Stimulated activated naive CD8-positive, alpha-beta T cell treated with anti-CD3 and anti-CD28 coated beads, Interleukin-15, Interleukin-2, amounts not matched to agents 100 ng/mL and 50 ng/mL, for 24 hours (primary cell): ENCODE data around the gene TOR1A.

Experiments
- H3K27ac Mint-ChIP-seq: one replicate; pipeline ENCODE4 v1.8.0; 2021; ENCODE audit warnings: mild to moderate bottlenecking, mixed read lengths
- H3K27me3 Mint-ChIP-seq: one replicate; pipeline ENCODE4 v1.8.0; 2021; ENCODE audit warnings: mixed read lengths
- H3K36me3 Mint-ChIP-seq: one replicate; pipeline ENCODE4 v1.8.0; 2021; ENCODE audit warnings: low read depth, mixed read lengths
- H3K4me1 Mint-ChIP-seq: one replicate; pipeline ENCODE4 v1.8.0; 2021; ENCODE audit warnings: low read depth, mixed read lengths
- H3K4me3 Mint-ChIP-seq: one replicate; pipeline ENCODE4 v1.8.0; 2021; ENCODE audit warnings: mild to moderate bottlenecking, mixed read lengths
- H3K9me3 Mint-ChIP-seq: one replicate; pipeline ENCODE4 v1.8.0; 2021; ENCODE audit warnings: mixed read lengths

The TOR1A gene

GRCh38 chr9:129839324-129840023 is 15.5 kb upstream of the TOR1A start:
- peak overlapping the region; percentile 75 for H3K27ac Mint-ChIP-seq
- H3K4me1 Mint-ChIP-seq, result peaks cover 54% of the 10 kb centered on the region
- H3K4me3 Mint-ChIP-seq, result peak overlapping the region; percentile 53
- H3K27me3 Mint-ChIP-seq, result no peaks in the 10 kb centered on the region
- no peaks in the 10 kb centered on the region for H3K9me3 Mint-ChIP-seq
- H3K36me3 Mint-ChIP-seq, result peaks cover 6% of the 10 kb centered on the region

DNA sequence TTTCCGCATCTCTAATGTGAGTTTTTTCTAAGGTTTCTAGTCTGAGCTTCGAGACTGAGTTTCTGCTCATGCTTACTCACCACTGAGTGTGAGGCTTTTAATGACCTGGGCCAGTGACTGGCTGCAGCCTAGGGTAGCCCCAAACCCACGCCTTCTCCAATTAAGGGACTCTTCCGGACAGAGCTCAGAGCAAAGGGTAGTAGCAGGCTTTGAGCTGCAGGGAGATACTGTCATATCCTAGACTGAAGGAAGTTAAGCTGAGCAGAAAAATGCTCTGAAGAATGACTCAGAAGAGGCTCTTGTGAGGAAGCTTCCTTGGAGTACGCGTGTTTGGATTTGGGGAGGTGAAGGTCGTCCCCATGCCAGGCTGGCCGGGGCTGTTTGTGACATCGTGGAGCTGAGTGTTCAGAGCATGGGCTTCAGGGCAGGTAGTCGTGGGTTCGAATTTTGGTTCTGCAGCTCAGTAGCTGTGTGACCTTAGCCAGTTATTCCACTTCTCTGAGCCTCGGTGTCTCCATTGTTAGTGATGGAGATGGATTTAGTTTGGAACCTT is 14.8 kb upstream of the TOR1A start:
- Mint-ChIP-seq H3K27ac (peak overlapping the region; percentile 75), H3K36me3 (peaks cover 13% of the 10 kb centered on the region), H3K4me3 (peak overlapping the region; percentile 53), H3K4me1 (peaks cover 61% of the 10 kb centered on the region), H3K27me3 (no peaks in the 10 kb centered on the region), H3K9me3 (no peaks in the 10 kb centered on the region)

DNA sequence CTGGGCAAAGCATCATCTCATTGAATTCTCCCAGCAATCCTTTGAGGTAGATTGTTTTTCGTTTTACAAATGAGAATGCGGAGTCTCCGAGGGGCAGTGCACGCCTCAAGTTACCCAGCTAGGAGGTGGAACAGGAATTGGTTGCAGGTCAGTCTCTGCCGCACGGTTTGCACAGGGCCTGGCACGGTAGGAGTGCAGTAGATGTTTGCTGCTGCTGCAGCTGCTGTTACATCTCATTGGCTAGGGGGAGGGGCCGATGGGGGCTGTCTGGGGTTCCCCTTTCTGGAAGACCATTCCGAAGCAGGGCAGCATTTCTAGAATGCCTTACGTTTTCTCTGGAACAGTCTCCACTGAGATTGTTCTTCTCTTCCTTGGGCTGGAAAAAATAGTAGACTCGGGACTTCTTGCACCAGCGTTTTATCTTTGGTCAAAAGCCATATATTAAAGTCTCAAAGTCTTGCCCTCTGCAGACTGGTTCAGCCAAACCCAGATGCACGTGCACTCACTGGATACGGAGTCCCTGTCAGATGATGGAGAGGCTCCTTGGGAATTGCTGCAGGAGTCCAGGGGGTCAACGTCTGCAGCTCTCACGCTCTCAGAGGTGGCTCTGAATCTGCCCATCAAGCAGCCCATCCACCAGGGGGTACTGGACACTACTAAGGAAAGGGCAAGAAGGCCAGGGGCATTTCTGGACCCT is 12.5 kb upstream of the TOR1A start:
- Mint-ChIP-seq H3K27ac (peak overlapping the region; percentile 89), H3K27me3 (no peaks in the 10 kb centered on the region), H3K4me3 (peak overlapping the region; percentile 95), H3K9me3 (no peaks in the 10 kb centered on the region), H3K4me1 (peaks cover 67% of the 10 kb centered on the region), H3K36me3 (peaks cover 27% of the 10 kb centered on the region)

- Mint-ChIP-seq H3K27me3 (no peaks in the 10 kb centered on the region), H3K36me3 (peaks cover 32% of the 10 kb centered on the region), H3K4me3 (peak overlapping the region; percentile 95), H3K27ac (peak overlapping the region; percentile 89), H3K4me1 (peaks cover 60% of the 10 kb centered on the region), H3K9me3 (no peaks in the 10 kb centered on the region)
These were observed 11.9 kb upstream of the TOR1A start for GRCh38 chr9:129835860-129836223.

DNA sequence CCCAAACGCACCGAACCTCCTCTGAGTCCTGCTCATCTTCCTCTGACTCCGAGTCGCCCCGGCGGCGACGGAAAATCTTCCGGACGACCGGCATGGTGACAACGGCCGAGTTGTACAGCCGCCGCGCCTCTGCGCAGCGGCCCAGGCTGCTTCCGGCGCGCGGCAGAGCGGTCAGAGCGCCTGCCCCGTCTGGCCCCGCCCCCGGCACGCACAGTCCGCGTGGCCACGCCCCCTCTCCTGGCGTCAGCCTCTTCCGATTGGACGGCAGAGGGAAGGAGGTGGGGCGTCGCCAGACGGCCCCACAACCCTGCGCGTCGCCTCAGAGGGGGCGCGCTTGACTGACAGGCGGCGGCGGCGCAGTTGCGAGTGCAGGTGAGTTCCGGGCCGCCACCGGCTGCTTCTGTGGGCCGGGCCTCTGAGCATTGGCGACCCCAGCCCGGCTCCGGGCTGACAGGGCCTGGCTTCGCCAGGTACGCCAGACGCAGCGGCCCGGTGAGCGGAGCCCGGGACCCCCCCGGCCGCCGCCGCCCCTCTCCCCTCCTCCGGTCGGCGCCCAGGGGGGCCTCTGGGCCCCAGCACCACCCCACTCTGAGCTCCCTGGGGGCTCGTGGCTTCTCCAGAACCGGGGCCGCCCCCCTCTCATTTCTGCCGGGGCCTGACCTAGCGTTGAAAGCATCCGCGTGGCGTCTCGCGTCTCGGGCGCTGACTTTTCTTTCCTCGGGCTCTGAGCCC is 11.4 kb upstream of the TOR1A start, which contains the start of the genes C9orf78 and USP20:
Gene C9orf78, minus strand, starts transcription at position 148 of the 732 bp plus-strand sequence. Its CDS starts 54 bp downstream, at position 94.
Gene USP20, plus strand, starts transcription at position 331 of the 732 bp plus-strand sequence. CDS start 17,098 bp downstream, outside the sequence.
- Mint-ChIP-seq H3K36me3 (peaks cover 37% of the 10 kb centered on the region), H3K9me3 (no peaks in the 10 kb centered on the region), H3K27ac (peak within 1 kb of the TSS; percentile 94), H3K4me1 (peaks cover 57% of the 10 kb centered on the region), H3K4me3 (peak within 1 kb of the TSS; percentile 95), H3K27me3 (no peaks in the 10 kb centered on the region)

DNA sequence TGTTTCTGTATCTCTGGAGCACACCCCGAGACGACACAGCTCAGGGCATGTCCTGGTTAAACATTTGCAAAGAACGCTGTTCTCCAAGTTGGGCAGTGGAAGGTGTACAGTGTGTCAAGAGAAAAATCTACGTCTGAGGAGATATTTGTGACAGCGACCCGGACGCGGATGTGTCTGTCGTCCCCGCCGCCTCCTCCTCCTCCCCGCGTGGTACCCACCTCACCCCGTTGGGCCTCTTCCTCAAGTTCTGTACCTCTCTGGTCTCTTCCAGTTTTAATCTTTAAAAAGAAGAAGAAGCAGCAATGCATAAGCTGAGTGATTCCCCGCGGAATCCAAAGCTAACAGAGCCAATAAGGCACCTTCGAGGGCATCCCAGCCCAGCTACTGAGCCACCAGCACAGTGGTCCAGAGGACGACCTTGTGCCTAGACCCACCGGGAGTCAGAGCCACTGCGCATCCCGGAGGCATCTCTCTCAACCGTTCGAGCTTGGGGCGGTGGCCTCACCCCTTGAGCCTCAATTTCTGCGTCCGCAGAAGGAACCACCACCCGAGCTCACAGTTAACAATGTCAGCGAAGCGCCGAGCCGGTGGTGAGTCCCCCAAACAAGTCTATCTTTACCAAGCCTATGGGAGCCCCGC is 10.7 kb upstream of the TOR1A start:
- Mint-ChIP-seq H3K4me1 (peaks cover 51% of the 10 kb centered on the region), H3K4me3 (peak overlapping the region; percentile 95), H3K27ac (peak overlapping the region; percentile 94), H3K27me3 (no peaks in the 10 kb centered on the region), H3K9me3 (no peaks in the 10 kb centered on the region), H3K36me3 (peaks cover 43% of the 10 kb centered on the region)

DNA sequence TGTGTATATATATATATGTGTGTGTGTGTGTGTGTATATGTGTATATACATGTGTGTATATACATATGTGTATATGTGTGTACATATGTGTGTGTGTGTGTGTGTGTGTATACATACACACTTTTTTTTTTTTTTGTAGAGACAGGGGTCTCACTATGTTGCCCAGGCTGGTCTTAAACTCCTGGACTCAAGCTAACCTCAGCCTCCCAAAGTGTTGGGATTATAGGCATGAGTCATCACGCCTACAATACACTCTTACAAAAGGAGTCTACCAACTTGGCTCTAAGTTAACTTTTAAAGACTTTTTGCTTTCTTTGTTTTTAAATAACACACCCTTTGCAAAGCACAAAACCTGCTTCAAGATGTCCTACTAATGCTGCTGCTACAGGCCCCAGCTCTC is 9.0 kb upstream of the TOR1A start:
- H3K27ac Mint-ChIP-seq, result peak overlapping the region; percentile 94
- no peaks in the 10 kb centered on the region for H3K9me3 Mint-ChIP-seq
- no peaks in the 10 kb centered on the region for H3K27me3 Mint-ChIP-seq
- H3K36me3 Mint-ChIP-seq, result peaks cover 58% of the 10 kb centered on the region
- H3K4me3 Mint-ChIP-seq, result peak overlapping the region; percentile 95
- H3K4me1 Mint-ChIP-seq, result peaks cover 35% of the 10 kb centered on the region

GRCh38 chr9:129828969-129829368 is 5.0 kb upstream of the TOR1A start:
- Mint-ChIP-seq H3K4me1 (peaks cover 9% of the 10 kb centered on the region), H3K4me3 (no peak overlapping the region), H3K36me3 (peaks cover 57% of the 10 kb centered on the region), H3K27me3 (no peaks in the 10 kb centered on the region), H3K27ac (peak overlapping the region; percentile 50), H3K9me3 (no peaks in the 10 kb centered on the region)

GRCh38 chr9:129828051-129828450 is 4.1 kb upstream of the TOR1A start:
- Mint-ChIP-seq H3K27ac (peak overlapping the region; percentile 8), H3K9me3 (no peaks in the 10 kb centered on the region), H3K4me1 (peaks cover 1% of the 10 kb centered on the region), H3K4me3 (no peak overlapping the region), H3K36me3 (peaks cover 50% of the 10 kb centered on the region), H3K27me3 (no peaks in the 10 kb centered on the region)

- H3K4me1 Mint-ChIP-seq, result peaks cover 11% of the 10 kb centered on the region
- H3K27me3 Mint-ChIP-seq, result no peaks in the 10 kb centered on the region
These were observed 2.8 kb upstream of the TOR1A start for GRCh38 chr9:129826759-129827158.

GRCh38 chr9:129826344-129826743 is 2.4 kb upstream of the TOR1A start:
- Mint-ChIP-seq H3K27me3 (no peaks in the 10 kb centered on the region), H3K4me3 (no peak overlapping the region), H3K9me3 (no peaks in the 10 kb centered on the region), H3K27ac (no peak overlapping the region), H3K36me3 (peaks cover 49% of the 10 kb centered on the region), H3K4me1 (peaks cover 11% of the 10 kb centered on the region)

More at GRCh38 chr9:129826759-129827158, 2.8 kb upstream of the TOR1A start:
- Mint-ChIP-seq H3K9me3 (no peaks in the 10 kb centered on the region), H3K36me3 (peaks cover 50% of the 10 kb centered on the region), H3K27ac (peak overlapping the region; percentile 21), H3K4me3 (no peak overlapping the region)

GRCh38 chr9:129823542-129823934 is 398 bp downstream of the TOR1A start:
- Mint-ChIP-seq H3K27me3 (no peaks in the 10 kb centered on the region), H3K36me3 (peaks cover 39% of the 10 kb centered on the region), H3K4me1 (peaks cover 11% of the 10 kb centered on the region), H3K4me3 (peak overlapping the region; percentile 88), H3K27ac (no peak overlapping the region), H3K9me3 (no peaks in the 10 kb centered on the region)

DNA sequence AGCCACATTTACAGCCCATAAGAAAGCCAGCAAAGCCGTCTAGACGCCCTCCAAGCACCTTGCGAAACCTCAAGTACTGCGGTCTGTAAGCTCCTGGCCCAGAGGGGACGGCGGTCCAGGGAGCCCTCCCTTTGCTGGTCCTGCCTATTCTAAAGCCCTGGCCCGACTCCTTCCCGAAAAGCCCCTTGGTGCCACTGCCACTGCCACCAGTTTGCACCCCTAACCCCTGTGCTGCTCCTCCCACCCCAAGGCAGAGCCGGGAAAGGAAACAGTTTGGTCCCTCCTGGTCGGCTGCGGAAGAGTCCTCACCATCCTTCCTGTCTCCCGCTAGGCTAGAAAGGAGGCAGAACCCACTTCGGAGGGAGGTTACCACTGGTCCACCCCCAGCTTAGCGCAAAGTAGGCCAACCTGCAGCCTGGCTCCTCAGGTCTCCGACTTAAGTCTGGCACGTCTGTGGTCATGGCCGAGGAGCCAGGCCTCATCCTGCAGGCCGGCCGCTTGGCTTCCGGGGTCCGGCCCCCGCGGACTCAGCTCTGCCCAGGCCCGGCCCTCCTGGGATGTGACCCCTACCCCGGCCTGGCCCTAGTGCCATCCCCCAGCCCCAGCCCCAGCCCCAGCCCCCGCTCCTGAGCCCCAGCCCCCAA is 916 bp downstream of the TOR1A start:
- H3K9me3 Mint-ChIP-seq, result no peaks in the 10 kb centered on the region
- H3K27ac Mint-ChIP-seq, result peak overlapping the region; percentile 63
- peaks cover 11% of the 10 kb centered on the region for H3K4me1 Mint-ChIP-seq
- no peaks in the 10 kb centered on the region for H3K27me3 Mint-ChIP-seq
- H3K36me3 Mint-ChIP-seq, result peaks cover 41% of the 10 kb centered on the region
- H3K4me3 Mint-ChIP-seq, result peak overlapping the region; percentile 88
